Measurements from ENCODE around the gene ALDH1L1.
"Not testable (repeated sequence)": the region's sequence is repeated elsewhere in the genome, so short reads cannot be mapped to it uniquely, and the experiment has no call there.

The ALDH1L1 gene

DNA sequence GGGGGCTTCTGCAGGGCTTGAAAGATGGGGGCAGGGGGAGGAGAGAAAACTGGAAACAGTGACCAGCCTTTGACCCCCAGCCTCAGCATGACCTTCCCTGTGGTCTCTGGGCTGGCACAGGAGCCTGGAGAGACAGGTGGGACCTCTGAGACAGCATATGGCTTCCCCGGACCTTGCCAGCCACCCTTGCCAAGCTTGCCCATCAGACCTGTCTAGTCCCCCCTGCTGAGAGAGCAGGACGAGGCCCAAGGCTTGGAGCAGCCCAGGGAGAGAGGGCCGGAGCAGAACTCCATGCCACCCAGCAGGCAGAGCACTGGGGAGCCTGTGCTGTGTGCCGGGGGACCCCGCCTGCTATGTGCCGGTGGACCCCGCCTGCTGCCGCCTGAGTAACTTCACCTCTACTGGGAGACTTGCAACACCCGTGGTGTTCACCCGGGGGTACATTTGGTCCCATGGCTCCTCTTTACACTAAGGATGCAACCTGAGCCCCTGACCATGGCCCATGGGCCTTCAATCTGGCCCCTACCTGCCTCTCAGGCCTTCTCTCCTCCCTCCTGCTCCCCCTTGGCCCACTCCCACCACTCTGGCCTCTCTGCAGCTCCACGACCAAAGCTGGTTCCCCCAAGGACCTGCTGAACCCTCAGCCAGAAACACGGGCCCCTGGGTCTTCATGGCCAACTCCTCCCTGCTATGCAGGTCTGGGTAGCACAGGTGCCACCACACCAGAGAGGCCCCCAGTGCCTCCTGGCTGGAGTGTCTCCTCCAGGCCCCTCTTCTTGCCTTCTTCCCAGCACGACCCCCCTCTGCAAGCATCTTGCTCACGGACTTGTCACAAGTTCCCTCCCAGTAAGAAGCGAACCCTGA is 75.4 kb downstream of the ALDH1L1 start:
- DNase-seq (ENCODE audit: low spot score), result no peak

DNA sequence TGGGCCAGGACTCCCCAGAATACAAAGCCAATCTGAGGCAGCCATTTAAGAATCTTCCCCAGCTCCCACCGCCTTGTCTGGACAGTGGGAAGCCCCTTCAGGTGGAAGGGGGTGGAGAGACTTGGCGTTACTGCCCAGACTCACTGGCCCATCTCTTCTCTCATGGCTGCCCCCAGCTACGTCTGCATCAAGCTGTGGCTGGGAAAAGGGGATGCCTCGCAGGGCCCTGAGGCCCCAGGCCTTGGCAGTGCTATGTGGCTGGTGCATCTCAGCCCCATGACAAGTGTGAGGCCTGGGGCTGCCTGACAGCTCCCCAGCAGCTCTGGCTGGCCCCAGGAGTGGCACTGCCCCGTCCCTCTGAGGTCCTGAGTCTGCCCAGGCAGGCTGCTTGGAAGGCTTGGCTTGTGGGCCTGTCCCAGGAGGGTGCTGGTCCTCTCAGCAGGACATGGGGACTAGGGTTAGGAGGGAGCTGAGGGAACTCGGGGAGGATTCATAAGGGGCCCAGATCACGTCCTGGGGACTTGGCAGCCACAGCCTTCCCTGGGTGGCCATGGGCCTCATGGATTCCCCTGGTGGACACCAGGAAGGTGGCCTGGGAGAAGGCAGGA is 76.3 kb downstream of the ALDH1L1 start:
- DNase-seq (ENCODE audit: low spot score), result no peak

- no peak for DNase-seq (ENCODE audit: low spot score)
Measured at GRCh38 chr3:126103121-126104027, 77.0 kb downstream of the ALDH1L1 start.

- DNase-seq (ENCODE audit: low spot score), result no peak
Measured at GRCh38 chr3:126102530-126102951, 77.8 kb downstream of the ALDH1L1 start.

GRCh38 chr3:126102011-126102410 is 78.4 kb downstream of the ALDH1L1 start:
- no peak for DNase-seq (ENCODE audit: low spot score)

GRCh38 chr3:126101521-126101982 is 78.8 kb downstream of the ALDH1L1 start:
- no peak for DNase-seq (ENCODE audit: low spot score)

- no peak for DNase-seq (ENCODE audit: low spot score)
Measured at GRCh38 chr3:126100634-126101301, 79.6 kb downstream of the ALDH1L1 start.

GRCh38 chr3:126100269-126100633 is 80.1 kb downstream of the ALDH1L1 start:
- no peak for DNase-seq (ENCODE audit: low spot score)

DNA sequence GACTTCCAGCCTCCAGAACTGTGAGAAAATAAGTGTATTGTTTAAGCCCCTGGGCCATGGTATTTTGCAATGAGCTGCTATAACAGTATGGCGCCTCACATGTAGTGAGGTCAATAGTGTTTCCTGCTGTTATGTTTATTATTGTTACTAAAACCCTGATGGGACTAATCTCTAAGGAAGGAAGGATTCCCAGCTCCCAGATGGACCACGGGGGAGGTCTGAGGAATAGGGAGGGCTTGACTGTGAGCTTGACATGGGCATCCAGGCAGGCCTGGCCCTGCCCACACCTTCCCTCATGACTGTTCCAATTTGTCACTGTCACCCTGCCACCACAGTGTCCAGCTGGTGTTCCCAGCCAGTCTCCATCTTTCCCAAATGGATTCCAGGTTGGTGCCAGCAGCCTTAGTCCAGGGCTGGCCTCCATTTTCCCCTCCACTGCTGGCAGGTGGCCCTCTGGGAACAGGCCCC is 82.0 kb downstream of the ALDH1L1 start:
- no peak for DNase-seq (ENCODE audit: low spot score)

DNA sequence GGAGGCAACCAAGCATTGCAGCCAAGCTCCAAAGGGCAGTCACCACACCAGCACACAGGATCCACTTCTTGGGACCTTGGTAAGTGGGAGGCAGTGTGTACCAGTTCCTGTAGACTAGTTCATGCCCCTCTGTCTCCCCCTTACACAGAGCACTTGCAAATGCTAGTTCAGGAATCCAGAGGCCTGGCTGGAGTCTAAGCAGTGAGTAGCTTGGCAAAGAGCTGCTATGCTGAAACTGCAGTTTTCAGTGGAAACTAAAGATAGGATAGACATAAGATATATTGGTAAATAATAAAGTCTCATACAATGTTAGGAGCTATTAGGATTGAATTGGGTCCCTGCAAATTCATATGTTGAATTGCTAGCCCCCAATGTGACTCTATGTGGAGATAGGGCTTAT is 82.6 kb downstream of the ALDH1L1 start:
- no peak for DNase-seq (ENCODE audit: low spot score)

DNA sequence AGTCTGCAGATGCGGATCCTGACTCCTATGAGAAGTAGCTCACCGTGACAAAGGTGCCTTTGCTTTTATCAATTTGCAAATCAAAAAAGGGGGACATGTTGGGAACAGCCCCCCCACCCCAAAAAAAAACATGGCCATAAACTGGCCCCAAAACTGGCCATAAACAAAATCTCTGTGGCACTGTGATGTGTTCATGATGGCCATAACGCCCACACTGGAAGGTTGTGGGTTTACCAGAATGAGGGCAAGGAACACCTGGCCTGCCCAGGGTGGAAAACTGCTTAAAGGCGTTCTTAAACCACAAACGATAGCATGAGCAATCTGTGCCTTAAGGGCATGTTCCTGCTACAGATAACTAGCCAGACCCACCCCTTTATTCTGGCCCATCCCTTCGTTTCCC is 84.1 kb downstream of the ALDH1L1 start:
- not testable (repeated sequence) for DNase-seq (ENCODE audit: low spot score)

GRCh38 chr3:126092128-126092527 is 88.3 kb downstream of the ALDH1L1 start:
- DNase-seq (ENCODE audit: low spot score), result not testable (repeated sequence)

DNA sequence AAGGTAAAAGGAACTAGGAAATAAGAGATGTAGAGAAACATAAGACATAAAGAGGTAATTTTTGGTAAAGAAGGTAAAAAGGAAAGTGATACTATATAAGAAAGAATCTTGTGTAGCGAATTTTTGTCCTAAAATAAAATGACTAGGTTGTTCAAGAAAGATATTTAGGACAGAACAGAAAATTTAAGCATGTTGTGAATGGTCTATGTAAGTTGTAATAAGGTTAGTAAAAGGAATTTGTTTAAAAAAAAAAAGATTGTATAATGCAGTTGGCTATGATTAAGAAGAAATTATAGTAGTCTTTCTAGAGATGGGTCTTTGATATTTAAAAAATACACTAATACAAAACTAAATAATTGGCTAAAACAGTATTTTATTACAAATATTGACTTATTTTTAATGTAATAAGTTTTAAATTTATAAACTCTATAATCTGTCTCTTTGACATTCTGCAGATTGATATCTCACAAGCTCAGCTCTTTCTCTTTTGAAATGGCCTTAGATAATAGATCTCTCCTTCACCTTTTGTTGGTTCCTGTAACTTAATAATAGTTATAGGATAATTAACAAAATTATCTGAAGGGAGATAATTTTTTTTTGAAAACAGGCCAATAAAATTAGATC is 92.7 kb downstream of the ALDH1L1 start:
- DNase-seq (ENCODE audit: low spot score), result no peak

DNA sequence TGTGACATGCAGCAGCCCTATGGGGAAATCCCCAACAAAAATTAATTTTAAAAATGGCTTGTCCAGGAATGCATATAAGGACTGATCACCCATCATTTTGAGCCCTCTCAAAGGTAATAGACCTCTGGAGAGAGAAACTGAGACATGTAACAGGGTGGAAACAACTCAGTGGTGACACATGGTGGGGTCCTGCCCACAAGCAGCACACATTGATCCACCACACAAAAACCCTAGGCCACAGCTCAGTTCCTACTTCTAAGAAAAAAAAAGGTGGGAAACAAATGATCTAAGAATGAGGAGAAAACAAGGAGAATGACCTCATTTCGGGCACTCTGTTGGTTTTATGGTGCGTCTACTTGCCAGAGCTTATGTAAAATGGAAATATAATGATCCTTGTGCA is 94.5 kb downstream of the ALDH1L1 start:
- no peak for DNase-seq (ENCODE audit: low spot score)

- no peak for DNase-seq (ENCODE audit: low spot score)
Measured at GRCh38 chr3:126085276-126085675, 95.1 kb downstream of the ALDH1L1 start.

GRCh38 chr3:126084768-126085180 is 95.6 kb downstream of the ALDH1L1 start:
- DNase-seq (ENCODE audit: low spot score), result no peak

GRCh38 chr3:126083913-126084767 is 96.2 kb downstream of the ALDH1L1 start, which contains the start of gene SLC41A3:
TSS of gene SLC41A3 (minus strand) at chr3:126084124. CDS start at chr3:126068219, 15,905 bp downstream.
- DNase-seq (ENCODE audit: low spot score), result peak; percentile 88

DNA sequence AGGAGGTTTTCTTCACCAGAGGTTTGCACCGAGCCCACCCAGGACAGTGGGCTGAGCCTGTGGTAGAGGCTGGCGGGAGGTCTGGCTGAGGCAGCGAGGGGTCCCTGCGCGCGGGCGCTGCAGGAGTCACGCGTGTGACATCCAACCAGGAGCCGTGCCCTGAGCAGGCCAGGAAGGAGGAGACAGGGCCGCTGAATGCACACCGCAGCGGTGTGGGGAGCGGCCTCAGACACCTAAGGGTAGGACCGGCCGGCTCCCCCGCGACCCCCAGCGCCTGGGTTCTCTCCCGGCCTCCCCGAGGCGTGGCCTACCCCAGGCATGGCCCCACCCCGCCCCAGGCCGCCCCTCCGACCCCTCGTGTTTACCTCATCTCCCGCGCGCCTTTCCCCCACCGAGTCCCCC is 96.9 kb downstream of the ALDH1L1 start:
- peak; percentile 65 for DNase-seq (ENCODE audit: low spot score)

DNA sequence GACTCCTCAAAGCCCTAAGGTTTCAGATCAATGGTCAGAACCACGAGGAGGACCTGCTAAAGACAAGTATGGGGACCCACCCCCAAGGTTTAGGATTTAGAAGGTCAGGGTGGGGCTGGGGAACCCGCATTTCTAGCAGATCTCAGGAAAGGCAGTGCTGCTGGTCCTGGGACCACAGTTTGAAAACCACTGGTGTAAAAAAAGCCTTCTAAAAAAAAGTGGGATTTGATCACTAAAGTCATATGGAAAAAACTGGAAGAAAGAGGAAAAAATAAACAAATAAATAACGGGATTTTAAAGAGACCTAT is 97.3 kb downstream of the ALDH1L1 start:
- DNase-seq (ENCODE audit: low spot score), result no peak
